COLO829 (cell line): ENCODE measurements around the gene SERPINB5.

Source experiments
- DNase-seq: peaks from one replicate; pipeline ENCODE4 v3.0.0; 2012; ENCODE audit warnings: low spot score

The SERPINB5 gene

DNA sequence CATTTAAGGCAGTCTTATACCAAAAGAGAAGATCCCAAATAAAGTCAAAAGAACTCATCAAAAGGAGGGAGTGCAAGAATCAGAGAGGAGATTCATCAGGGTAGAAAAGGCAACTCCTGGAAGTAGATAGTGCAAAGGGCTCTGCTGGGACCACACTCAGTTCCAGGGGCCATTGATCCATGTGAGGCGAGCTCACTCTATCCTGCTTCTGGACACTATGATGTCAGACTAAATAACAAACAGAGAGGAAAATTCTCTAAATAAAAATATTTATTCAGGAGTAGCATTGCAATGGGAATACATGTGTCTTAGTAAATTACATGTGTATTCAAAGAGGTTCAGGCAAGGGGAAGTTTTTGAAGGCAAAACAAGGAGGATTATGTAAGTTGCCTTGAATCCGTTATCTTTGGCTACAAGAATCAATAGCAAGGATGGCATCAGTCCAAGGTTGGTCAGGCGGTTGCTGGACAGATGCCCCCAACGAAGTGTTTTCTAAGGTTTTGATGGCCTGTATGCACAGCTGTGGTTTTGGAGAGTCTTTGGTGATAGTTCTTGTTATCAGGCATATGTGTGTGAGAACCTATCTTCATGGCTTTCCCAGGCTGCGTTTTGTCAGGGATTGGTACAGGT is 52.2 kb downstream of the SERPINB5 start:
- DNase-seq: no peak

DNA sequence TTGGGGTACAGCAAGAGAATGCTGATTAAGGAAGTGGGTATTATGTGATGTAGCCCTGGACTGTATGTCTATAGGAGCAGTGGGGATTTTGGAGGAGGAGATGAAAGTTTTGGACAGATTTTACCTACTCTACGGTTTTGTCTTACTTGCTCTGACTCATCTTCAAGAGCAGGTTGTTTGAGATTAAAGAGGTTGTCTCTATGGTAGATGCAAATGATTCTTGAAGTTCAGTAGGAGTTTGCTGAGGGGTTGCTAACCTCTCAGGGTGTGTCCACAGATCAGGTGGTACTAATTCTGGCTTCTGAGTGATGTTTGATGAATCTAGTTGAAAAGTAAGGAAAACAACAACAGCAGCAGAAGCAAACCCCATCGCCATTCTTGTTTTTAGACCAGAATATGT is 55.7 kb downstream of the SERPINB5 start:
- DNase-seq: no peak

DNA sequence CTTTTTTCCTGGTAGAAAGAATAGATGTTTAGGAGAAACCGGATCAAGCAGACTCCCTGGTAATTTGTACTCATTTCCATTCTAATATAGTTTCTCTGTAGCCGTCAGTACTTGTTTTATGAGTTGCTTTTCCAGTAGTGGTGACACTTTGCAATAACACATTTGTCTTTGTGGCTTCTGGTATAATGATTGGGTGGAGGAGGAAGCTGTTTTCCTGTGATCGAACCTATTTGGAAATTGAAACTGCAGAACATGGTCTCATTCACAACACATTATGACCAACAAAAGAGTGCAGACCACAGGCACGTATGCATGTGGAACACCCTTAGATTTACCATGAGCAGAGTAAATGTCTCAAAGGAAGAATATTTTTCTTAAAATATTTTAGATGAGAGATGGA is 57.9 kb downstream of the SERPINB5 start:
- DNase-seq: no peak

DNA sequence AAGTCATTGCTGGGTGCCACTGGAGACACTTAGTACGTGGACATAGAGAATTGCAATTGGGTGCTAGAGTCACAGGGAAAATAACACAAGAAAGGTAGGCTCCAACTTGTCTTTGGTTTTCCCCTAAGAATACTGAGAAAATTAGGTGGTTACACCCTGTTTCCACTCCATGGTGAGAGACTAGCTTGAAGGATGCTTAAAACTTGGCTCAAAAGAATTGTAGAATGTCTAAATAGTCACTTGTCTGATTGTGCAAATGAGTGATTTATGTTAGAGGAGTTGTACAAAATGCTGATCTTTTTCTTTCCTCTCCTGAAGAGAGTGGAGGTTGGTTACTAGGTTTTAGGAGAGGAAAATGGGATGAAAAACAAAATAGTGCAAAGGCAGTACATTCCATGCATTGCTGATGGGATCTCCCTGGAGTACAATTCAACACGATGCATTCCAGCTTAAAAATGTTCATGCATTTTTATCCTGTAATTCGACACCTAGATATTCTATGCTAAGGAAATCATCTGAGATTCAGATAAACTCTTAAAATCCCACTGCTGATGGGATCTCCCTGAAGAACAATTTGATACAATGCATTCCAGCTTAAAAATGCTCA is 63.2 kb downstream of the SERPINB5 start:
- DNase-seq: peak; percentile 14

DNA sequence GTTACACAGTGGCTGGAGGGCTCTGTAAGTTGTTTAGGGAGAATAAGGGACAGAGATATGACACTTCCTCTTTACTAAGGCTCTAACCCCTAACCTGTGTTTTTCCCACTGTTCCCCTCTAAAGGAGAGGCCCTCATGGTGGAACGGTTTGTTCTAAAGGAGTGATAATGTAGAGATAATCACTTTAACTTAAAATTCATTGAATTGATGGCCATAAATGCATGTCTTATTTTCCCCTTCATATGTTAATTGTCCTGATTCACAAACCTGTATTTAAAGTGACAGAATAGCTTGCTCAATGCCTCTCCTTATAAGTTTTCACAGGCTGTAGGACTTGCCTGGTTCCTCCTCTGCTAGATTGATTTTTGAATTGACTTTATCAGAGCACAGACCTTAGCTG is 65.3 kb downstream of the SERPINB5 start, which contains the start of gene SERPINB12:
TSS of gene SERPINB12 (plus strand) at position 301 of the 400 bp plus-strand sequence. CDS start 13,791 bp downstream, outside the sequence.
- DNase-seq: no peak

GRCh38 chr18:63544017-63544416 is 67.3 kb downstream of the SERPINB5 start:
- DNase-seq: no peak

DNA sequence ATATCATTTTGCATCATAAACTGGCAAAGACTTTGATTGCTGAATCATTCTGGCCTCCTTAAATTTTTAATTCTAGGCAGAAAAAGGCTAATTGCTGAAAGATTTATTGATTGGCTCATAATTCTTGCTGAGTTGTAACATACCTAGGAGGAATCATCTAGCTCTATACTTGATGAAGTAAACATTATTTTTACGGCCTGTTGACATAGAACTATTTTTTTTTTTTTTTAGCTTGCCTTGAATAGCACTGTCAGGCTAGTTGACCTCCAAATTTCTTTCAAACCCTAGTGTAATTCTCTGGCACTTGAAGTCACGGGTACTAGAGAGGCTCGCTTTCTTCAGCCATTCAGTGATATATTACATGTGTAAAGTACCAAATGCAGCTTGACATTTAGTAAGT is 68.2 kb downstream of the SERPINB5 start:
- DNase-seq: no peak

- DNase-seq: peak; percentile 68
Measured at GRCh38 chr18:63550068-63550467, 73.3 kb downstream of the SERPINB5 start.

DNA sequence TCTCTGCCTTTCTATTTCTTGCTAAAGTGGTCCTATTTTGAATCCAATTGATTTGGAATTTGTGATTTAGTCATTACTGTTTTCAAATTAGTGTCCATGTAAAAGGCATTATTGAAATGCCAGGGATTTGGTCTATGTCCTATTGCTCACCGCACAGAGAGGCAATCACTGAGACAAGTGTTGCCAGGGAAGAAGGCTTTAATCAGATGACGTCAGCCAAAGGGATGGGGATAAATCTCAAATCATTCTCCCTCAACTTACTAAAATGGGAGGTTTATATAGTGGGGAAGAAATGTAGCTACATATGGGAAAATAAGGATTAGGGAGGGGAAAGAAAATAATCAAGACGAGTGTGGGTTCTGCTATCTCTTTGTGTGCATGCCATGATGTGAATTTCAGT is 75.0 kb downstream of the SERPINB5 start:
- no peak for DNase-seq

DNA sequence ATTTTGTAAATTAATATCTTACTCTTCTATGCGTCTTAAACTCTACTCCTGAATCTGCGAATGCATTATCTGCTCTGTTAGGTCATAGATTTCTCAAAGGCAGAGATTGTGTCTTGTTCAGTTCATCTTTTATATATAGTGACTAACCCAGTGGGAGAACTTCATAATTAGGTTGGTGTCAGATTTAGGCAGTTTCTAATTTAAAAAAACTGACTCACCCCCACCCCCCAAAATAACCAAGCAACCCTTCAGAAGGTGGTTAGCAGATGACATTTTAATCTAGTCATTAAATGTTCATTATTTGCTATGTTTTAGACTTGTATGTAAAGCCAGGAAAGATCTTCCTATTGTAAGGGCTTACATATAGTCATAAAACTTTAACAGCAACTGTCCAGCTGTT is 75.8 kb downstream of the SERPINB5 start:
- DNase-seq: no peak

GRCh38 chr18:63553081-63553480 is 76.3 kb downstream of the SERPINB5 start:
- peak; percentile 43 for DNase-seq
